NCI-H526 (cell line): ENCODE measurements around the gene EPB41L4A.
"Not testable (repeated sequence)": the region's sequence is repeated elsewhere in the genome, so short reads cannot be mapped to it uniquely, and the experiment has no call there.

Experiments used
- DNase-seq, 2 experiments: peaks; one replicate each; lab custom pipeline; 2025; lab: John Stamatoyannopoulos, UW

The EPB41L4A gene

GRCh38 chr5:112397690-112398089 lies 21.4 kb downstream of the EPB41L4A start:
- no peak for DNase-seq

GRCh38 chr5:112396430-112396829 lies 22.6 kb downstream of the EPB41L4A start:
- DNase-seq: no peak

- not testable (repeated sequence) for DNase-seq
Observed at GRCh38 chr5:112395299-112395698, 23.8 kb downstream of the EPB41L4A start.

GRCh38 chr5:112390327-112390726 lies 28.8 kb downstream of the EPB41L4A start:
- peak in 1 of 2 experiments; percentile 46 for DNase-seq

- DNase-seq: no peak
Observed at GRCh38 chr5:112388739-112389138, 30.3 kb downstream of the EPB41L4A start.

- no peak for DNase-seq
Observed at GRCh38 chr5:112388074-112388473, 31.0 kb downstream of the EPB41L4A start.

- DNase-seq: no peak
Observed at GRCh38 chr5:112386766-112387165, 32.3 kb downstream of the EPB41L4A start.

GRCh38 chr5:112385969-112386368 lies 33.1 kb downstream of the EPB41L4A start:
- DNase-seq: no peak

- no peak for DNase-seq
Observed at GRCh38 chr5:112385566-112385965, 33.5 kb downstream of the EPB41L4A start.

- DNase-seq: no peak
Observed at GRCh38 chr5:112384523-112384922, 34.6 kb downstream of the EPB41L4A start.

- DNase-seq: no peak
Observed at GRCh38 chr5:112382886-112383285, 36.2 kb downstream of the EPB41L4A start.

- DNase-seq: no peak
Observed at GRCh38 chr5:112381521-112381920, 37.6 kb downstream of the EPB41L4A start.

- DNase-seq: no peak
Observed at GRCh38 chr5:112379542-112380325, 39.3 kb downstream of the EPB41L4A start.

- DNase-seq: no peak
Observed at GRCh38 chr5:112374818-112375217, 44.3 kb downstream of the EPB41L4A start.

- DNase-seq: no peak
Observed at GRCh38 chr5:112374356-112374755, 44.7 kb downstream of the EPB41L4A start.

GRCh38 chr5:112373885-112374284 lies 45.2 kb downstream of the EPB41L4A start:
- DNase-seq: no peak

GRCh38 chr5:112372543-112372942 lies 46.5 kb downstream of the EPB41L4A start:
- DNase-seq: no peak

GRCh38 chr5:112371067-112371466 lies 48.0 kb downstream of the EPB41L4A start:
- no peak for DNase-seq

GRCh38 chr5:112367400-112367799 lies 51.7 kb downstream of the EPB41L4A start:
- DNase-seq: no peak

GRCh38 chr5:112366987-112367386 lies 52.1 kb downstream of the EPB41L4A start:
- peak in 1 of 2 experiments; percentile 5 for DNase-seq

- not testable (repeated sequence) for DNase-seq
Observed at GRCh38 chr5:112360740-112361139, 58.3 kb downstream of the EPB41L4A start.

- no peak for DNase-seq
Observed at GRCh38 chr5:112356178-112356956, 62.7 kb downstream of the EPB41L4A start.

- DNase-seq: no peak
Observed at GRCh38 chr5:112355058-112355685, 63.9 kb downstream of the EPB41L4A start.
